HG02571 (cell line): Measurements from ENCODE around the gene PPP2R2B.

Experiments used
- ATAC-seq: cut with Tn5 transposase; IDR thresholded peaks from one replicate; pipeline ENCODE4 v1.9.1; 2021; ENCODE audit warnings: mild to moderate bottlenecking, moderate library complexity; ENCODE audit not compliant: unreplicated experiment

PPP2R2B gene

DNA sequence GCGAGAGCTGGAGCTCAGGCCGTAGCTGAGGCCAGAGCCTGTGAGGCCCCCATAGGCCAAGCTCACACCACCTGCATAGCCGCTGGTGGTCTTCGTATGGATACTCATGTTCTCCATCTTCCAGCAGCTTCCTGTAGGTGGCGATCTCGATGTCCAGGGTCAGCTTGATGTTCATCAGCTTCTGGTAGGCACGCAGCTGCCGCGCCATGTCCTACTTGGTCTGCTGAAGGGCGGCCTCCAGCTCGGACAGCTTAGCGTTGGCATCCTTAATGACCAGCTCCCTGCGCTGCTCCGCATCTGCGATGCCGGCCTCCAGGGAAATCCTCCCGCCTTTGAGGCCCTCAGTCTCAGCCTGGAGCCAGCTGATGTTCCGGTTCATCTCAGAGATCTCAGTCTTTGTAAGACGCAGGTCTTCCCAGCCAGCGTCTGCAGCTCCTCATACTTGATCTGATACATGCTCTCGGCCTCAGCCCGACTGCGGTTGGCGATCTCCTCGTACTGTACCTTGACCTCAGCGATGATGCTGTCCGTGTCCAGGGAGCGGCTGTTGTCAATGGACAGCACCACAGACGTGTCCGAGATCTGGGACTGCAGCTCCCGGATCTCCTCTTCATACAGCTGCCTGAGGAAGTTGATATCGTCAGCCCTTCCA, 172.1 kb downstream of the PPP2R2B start:
- ATAC-seq = no peak

DNA sequence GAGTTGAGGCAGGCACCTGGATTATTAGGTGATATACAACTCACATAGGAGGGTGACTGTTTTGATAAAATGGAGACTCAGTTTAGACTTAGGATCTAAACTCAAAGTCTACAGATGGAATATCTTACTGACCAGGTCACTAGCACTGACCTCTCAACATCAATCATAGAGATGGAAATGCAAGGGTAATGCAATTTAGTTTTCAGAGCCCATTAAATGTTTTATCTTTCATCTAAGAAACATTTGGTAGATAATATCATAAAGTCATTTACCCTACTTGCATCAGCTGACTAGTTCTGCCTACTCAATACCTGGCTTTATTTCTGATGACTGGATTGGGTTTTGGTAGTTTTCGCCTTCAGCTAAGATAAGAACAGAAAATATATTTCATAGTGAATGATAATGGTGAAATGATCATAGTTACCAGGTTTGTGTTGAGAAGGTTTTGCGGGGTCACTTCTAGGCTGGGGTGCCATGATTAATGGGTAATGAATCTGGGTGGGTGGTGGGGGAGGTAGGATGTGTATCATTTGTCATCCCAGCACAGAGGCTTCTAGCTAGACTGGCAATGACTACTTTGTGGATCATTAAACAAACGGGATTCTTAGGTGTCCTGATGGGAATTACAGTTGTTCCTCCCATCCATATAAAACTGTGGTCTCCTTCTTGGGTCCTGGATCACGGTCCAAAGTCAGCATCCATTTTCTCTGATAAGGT, 173.4 kb downstream of the PPP2R2B start:
- ATAC-seq = no peak

DNA sequence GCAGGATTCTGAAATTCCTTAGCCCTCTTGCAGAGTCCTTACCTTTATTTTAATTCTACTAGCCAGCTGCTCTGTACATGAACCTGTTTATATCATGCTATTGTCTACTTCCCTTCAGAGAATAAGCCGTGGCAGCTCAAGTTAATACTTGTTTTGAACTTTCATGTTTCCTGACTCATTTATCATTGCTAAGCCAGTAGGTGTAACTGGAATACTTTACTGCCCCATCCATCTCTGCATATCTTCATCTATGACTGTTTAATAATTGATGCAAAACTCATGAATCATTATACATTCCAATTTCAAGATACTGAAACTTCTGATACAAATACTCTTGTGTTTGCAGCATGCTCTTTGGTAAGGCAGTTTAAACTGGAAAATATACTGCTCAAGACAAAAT, 174.7 kb downstream of the PPP2R2B start:
- ATAC-seq = no peak

DNA sequence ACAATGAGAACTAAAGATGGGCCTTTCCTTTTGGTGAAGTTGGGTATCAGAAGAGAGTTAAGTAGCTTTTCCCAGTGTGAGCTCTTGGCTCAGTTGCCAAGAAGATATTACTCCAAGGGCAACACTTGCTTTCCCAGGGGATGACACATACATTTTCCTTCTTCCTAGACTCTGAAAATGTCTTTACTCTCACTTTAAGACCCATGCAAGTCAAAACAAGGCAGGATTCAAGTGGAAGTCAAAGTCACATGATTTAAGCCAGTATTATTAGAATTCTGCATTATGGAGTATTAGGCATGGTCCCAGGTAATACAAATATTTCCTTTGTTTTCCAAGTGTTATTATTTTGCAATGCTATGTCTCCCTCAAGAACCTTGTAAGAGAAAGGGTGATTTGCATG, 175.1 kb downstream of the PPP2R2B start:
- ATAC-seq = no peak

- ATAC-seq = no peak
These were observed 178.7 kb downstream of the PPP2R2B start for GRCh38 chr5:146699664-146700418.

- ATAC-seq = no peak
These were observed 179.4 kb downstream of the PPP2R2B start for GRCh38 chr5:146699138-146699537.

DNA sequence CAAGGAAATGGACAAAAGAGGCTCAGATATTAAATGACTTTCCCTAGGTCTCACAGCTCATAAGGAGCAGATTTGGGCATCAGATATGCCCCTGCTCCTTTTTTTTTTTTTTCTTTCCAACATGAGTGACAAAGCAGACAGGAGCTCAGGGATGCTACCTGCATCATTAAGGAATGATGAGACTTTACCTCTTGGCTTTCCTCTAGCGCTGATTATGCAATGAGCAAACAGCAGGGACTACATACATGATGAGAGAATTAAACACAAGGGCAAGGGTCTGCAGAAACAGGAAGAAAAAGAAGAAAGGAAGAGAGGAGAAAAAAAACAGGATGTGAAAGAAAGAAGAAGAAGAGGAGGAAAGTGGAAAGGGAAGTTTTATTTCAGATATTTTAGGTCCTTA, 179.9 kb downstream of the PPP2R2B start:
- ATAC-seq = no peak

DNA sequence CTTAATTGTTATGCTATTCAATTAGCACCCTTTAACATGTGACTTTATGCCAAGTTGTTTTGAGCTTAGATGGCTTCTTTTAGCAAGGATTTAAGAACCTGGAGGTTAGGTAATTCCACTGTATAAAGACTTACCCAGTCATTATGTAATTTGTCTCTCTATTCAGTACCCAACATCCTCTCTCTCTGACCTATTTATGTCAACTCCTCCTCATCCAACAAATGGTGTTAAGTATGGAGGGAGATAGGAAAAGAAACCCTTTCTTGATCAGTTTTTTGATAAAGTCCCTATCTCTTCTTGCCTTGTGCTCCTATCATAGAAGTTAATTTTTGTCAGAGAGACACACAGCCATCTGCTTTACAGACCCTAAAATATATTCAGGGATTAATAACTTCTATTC, 181.3 kb downstream of the PPP2R2B start:
- no peak for ATAC-seq

- ATAC-seq = no peak
These were observed 182.9 kb downstream of the PPP2R2B start for GRCh38 chr5:146695646-146696045.

DNA sequence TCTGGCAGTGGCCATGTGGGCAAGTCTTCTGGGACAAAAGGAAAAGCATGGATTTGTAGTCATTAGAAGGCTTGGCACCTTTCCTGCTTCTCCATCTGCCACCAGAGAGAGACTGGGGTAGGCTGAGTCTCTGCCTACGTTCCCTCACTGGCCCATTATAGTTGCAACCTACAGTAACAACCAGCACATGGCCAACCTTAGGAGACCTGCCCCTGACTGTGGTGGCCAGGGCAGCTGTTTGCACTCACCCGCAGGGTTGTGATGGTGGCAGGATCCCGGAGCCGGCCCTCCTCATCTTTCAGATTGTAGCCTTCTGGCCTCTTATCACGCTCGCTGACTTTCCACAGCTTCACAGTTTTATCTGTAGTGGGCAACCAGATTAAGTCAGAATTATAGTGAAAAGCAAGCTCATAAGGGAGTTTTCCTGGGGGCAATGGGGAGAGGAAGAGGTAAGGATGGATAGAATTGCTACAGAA, 187.6 kb downstream of the PPP2R2B start:
- no peak for ATAC-seq

GRCh38 chr5:146687630-146688029, 190.9 kb downstream of the PPP2R2B start:
- no peak for ATAC-seq

DNA sequence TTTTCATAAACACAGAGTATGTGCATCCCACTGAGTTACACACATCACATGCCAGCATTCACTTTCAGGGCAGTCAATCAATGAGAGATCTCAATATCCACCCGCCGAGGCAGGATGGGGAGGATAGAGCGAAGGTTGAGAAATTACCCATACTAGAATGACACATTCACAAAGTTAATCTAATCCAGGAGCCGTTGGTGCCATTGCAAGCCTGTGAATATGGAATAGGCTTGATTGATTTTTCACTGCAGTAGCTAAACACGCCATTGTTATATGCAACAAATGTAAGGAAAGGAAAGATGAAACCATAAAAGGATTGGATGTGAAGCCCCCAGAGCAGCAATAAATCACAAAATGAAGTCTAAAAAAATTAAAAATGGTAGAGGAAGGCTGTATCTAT, 194.7 kb downstream of the PPP2R2B start:
- ATAC-seq = no peak

- no peak for ATAC-seq
These were observed 195.5 kb downstream of the PPP2R2B start for GRCh38 chr5:146682899-146683532.

DNA sequence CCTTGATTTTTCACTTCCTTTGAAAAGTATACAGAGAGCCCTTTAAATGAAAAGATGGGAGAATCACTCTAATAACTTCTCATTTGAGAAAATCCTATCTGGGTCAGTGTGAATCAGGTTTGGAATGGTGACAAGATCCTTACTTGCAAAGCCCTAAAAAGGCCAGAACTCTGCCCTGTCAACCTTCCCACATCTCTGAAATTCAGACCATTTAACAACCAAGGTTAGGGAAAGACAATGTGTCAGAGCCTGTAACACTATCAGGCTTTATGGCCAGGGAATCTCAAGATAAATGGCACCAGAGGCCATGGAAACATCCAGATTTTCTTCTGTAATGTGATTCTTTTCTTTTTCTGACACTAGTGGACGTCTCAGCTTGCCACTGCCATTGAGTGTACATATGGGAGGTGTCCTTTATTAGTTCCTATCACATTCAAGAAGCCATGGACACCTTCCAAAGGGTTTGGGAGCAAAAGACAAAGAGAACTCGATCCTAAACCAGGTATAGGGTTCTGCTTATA, 196.9 kb downstream of the PPP2R2B start:
- ATAC-seq = no peak

DNA sequence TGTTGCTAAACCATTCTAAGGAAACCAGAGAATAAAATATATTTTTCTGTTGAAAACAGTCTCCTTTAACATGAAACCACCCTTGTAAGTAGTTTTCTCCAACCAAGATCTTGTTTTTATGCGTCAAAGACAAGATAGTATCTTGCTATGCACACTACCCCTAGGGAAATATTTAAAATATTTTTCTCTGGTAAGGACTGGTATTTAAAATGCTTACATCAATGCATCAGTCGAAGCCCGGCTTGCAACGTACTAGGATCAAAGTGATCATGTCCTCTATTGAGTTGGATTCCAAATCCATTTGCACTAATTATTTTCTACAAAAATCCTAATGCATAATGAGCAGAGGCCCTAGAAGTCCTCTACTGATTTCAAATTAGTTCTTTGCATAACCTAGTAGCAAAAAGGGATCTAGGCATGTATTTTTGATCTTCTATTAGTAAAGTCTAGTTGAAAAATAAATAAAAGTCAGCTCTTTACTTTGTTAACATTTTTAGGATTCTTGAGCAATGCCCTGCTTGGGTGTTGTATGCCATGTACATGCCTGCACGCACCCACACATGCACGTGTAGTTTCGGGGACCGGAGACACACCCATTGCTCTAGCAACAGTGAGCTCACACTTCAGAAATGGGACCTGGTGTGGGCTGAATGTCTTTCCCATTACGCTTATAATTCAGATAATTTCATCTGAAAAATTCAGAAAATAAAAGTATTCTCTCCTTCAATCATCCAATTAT, 197.5 kb downstream of the PPP2R2B start:
- ATAC-seq = no peak

GRCh38 chr5:146675636-146676035, 202.9 kb downstream of the PPP2R2B start:
- no peak for ATAC-seq

- no peak for ATAC-seq
These were observed 205.7 kb downstream of the PPP2R2B start for GRCh38 chr5:146672866-146673265.

GRCh38 chr5:146671561-146672295, 206.8 kb downstream of the PPP2R2B start:
- no peak for ATAC-seq

- no peak for ATAC-seq
These were observed 208.9 kb downstream of the PPP2R2B start for GRCh38 chr5:146669656-146670055.
